Upper lobe of left lung (tissue), 6 donors: Measurements from ENCODE around the gene TNS1. TPM values are rescaled to one million over a fixed set of nuclear protein-coding genes. Genes with fewer than 3 reads are reported as not detected.

ENCODE experiments used
- ATAC-seq, 2 donors: fragments of 200-7000 bp; cut with Tn5 transposase; one replicate each; pipeline ENCODE4 v1.9.1; 2022; ENCODE audit warnings: mild to moderate bottlenecking in 2 of 2, moderate library complexity in 2 of 2; ENCODE audit not compliant: low FRiP score in 2 of 2
- DNase-seq, 2 donors: peaks; one replicate each; pipeline ENCODE4 v3.0.0-alpha.2; 2019 to 2020
- H3K27ac ChIP-seq, 4 donors: fragments of 200-600 bp; sonication (generic); one replicate each; pipeline ENCODE4 v1.5.1; 2016 to 2019
- H3K27me3 ChIP-seq, 4 donors: fragments of 200-600 bp; sonication (generic); one replicate each; pipeline ENCODE4 v1.5.1; 2017 to 2019
- H3K36me3 ChIP-seq, 4 donors: fragments of 200-600 bp; sonication (generic); one replicate each; pipeline ENCODE4 v1.5.1; 2016 to 2019
- H3K4me1 ChIP-seq, 4 donors: fragments of 200-600 bp; sonication (generic); one replicate each; pipeline ENCODE4 v1.5.1; 2018 to 2019
- H3K4me3 ChIP-seq, 4 donors: fragments of 200-600 bp; sonication (generic); one replicate each; pipeline ENCODE4 v1.5.1; 2017 to 2019; ENCODE audit warnings: mild to moderate bottlenecking in 2 of 4, moderate library complexity in 1 of 4
- H3K9me3 ChIP-seq, 4 donors: fragments of 200-600 bp; sonication (generic); one replicate each; pipeline ENCODE4 v1.5.1; 2018 to 2019
- EP300 ChIP-seq, 4 donors: sonication (generic); formaldehyde crosslinking; IDR thresholded peaks; one replicate each; pipeline ENCODE4 v1.5.1; 2017; ENCODE audit warnings: antibody characterized with exemption in 4 of 4, control low read depth in 2 of 4
- POLR2A ChIP-seq, 4 donors: fragments of 450-650 bp; IDR thresholded peaks; one replicate each; pipeline ENCODE4 v1.5.1; 2016 to 2017; ENCODE audit warnings: antibody characterized with exemption in 4 of 4, mild to moderate bottlenecking in 2 of 4
- POLR2AphosphoS5 ChIP-seq, 2 donors: sonication (generic); formaldehyde crosslinking; IDR thresholded peaks; one replicate each; pipeline ENCODE4 v1.5.1; 2017; ENCODE audit warnings: antibody characterized with exemption in 2 of 2
- WGBS, 2 donors: methylation state at CpG; one replicate each; pipeline ENCODE4 v1.1.5; 2017 to 2018; 5-methylcytosine and 5-hydroxymethylcytosine counted together
- total RNA-seq, 6 donors: library from RNA; depleted of rRNA in 4 of 6; stranded (reverse); fragments of >200 nt in 4 of 6; gene quantifications; one replicate each; pipeline versions ENCODE4 v1.1.0 to v1.2.1, GENCODE V29; 2016 to 2021
- TF ChIP-seq, protein P1 (sequence below), 6 experiments: fragments of 450-650 bp in 4 of 6; fragments of 200-600 bp in 2 of 6; sonication (generic) in 2 of 6; IDR thresholded peaks; one replicate each; pipeline ENCODE4 v1.5.1; 2016 to 2019; ENCODE audit warnings: antibody characterized with exemption in 6 of 6
- donor health status: DM: no; HTN: no; CAD: no; lungs with moderate emphysema.
- donor health status: DM: no; HTN: yes; CAD: no; lungs with severe emphysema.

Gene TNS1
- total RNA-seq, 6 donors from 2014 or later = 325 to 1,095 (median 550) TPM

DNA sequence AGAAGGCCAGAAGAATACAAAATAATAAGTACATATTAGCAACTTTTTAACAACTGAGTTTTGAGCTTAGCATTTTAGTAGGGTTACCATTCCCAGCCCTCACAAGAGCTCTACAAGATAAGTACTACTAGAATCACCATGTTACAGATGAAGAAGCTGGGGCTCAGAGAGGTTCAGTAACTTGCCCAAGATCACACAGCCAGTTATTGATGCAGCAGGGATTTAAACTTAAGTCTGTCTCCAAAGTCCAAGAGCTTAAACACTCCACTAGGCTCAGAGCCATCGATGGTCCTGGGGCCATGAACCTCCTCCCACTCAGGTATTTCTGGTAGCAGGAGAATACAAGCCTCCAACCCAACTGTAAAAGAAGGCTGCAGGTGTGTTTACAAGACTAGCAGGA lies 30.8 kb downstream of the TNS1 start:
- 72 to 73% methylated on average over 1 of the region's 1 CpG for WGBS, 2 donors
- no peak for DNase-seq
- Histone ChIP-seq H3K4me1 (peaks cover 7 to 18% (median 13%) of the 10 kb centered on the region in 4 donors), H3K9me3 (no peaks in the 10 kb centered on the region), H3K36me3 (no peaks in the 10 kb centered on the region), H3K27me3 (no peaks in the 10 kb centered on the region), H3K27ac (peak overlapping the region in 1 of 4 donors; percentile 24), H3K4me3 (no peak overlapping the region)
- TF ChIP-seq POLR2A (IDR thresholded peaks at IDR 0.05) (no peak), EP300 (IDR thresholded peaks at IDR 0.05) (no peak), POLR2AphosphoS5 (IDR thresholded peaks at IDR 0.05) (no peak)
- TF ChIP-seq, protein P1, sequence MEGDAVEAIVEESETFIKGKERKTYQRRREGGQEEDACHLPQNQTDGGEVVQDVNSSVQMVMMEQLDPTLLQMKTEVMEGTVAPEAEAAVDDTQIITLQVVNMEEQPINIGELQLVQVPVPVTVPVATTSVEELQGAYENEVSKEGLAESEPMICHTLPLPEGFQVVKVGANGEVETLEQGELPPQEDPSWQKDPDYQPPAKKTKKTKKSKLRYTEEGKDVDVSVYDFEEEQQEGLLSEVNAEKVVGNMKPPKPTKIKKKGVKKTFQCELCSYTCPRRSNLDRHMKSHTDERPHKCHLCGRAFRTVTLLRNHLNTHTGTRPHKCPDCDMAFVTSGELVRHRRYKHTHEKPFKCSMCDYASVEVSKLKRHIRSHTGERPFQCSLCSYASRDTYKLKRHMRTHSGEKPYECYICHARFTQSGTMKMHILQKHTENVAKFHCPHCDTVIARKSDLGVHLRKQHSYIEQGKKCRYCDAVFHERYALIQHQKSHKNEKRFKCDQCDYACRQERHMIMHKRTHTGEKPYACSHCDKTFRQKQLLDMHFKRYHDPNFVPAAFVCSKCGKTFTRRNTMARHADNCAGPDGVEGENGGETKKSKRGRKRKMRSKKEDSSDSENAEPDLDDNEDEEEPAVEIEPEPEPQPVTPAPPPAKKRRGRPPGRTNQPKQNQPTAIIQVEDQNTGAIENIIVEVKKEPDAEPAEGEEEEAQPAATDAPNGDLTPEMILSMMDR (IDR thresholded peaks at IDR 0.05) = no peak
- no peak for ATAC-seq

DNA sequence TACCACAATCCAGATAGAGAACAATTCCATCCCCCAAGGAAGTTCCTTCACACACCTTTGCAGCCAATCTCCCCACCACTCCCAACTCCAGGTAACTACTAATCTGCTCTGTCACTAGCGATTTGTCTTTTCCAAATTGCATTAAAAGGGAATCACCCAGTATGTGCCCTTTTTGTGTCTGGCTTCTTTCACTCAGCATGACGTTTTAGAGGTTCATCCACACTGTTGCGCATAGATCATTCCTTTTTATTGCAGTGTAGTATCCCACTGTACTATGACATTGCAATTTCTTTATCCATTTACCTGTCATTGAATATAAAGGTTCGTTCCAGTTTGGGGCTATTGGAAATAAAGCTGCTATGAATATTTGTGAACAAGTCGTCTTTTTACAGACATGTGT lies 31.6 kb downstream of the TNS1 start:
- whole genome bisulfite sequencing, 2 donors = 82 to 86% methylated on average over 5 of the region's 5 CpGs
- no peak overlapping the region for H3K27ac ChIP-seq
- TF ChIP-seq, protein P1 (IDR thresholded peaks at IDR 0.05) = no peak
- no peak for ATAC-seq
- H3K27me3 ChIP-seq = no peaks in the 10 kb centered on the region
- H3K9me3 ChIP-seq = no peaks in the 10 kb centered on the region
- no peak for DNase-seq
- H3K36me3 ChIP-seq = no peaks in the 10 kb centered on the region
- peaks cover 9 to 18% (median 13%) of the 10 kb centered on the region in 4 donors for H3K4me1 ChIP-seq
- H3K4me3 ChIP-seq = no peak overlapping the region

DNA sequence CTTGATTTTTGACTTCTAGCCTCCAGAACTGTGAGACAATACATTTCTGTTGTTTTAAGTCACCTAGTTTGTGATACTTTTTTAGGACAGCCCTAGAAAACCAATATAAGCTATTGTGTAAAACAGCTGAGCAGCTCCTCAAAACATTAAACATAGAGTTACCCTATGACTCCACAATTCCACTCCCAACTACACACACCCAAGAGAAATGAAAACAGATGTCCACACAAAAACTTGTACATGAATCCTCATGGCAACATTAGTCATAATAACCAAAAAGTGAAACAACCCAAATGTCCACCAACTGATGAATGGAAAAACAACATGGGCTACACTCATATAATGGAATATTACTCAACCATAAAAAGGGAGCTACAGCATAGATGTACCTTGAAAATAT lies 32.6 kb downstream of the TNS1 start:
- no peak overlapping the region for H3K27ac ChIP-seq
- peaks cover 18 to 25% (median 22%) of the 10 kb centered on the region in 4 donors for H3K4me1 ChIP-seq

DNA sequence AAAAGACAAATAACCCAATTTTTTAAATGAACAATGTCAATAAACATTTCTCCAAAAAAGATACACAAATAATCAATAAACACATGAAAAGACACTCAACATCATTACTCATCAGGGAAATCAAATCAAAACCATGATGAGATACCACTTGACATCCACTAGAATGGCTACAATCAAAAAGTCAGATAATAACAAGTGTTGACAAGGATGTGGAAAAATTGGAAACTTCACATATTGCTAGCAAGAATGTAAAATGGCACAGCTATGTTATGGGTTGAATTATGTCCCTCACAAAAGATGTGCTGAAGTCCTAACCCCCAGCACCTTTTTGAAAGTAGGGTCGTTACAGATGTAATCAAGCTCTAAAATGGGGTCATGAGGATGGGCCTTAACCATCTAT lies 33.2 kb downstream of the TNS1 start:
- no peak for TF ChIP-seq POLR2AphosphoS5 (IDR thresholded peaks at IDR 0.05)
- no peak for TF ChIP-seq POLR2A (IDR thresholded peaks at IDR 0.05)
- TF ChIP-seq EP300 (IDR thresholded peaks at IDR 0.05) = no peak
- TF ChIP-seq, protein P1 (IDR thresholded peaks at IDR 0.05) = no peak
- no peak overlapping the region for H3K27ac ChIP-seq
- no peak overlapping the region for H3K4me3 ChIP-seq
- H3K4me1 ChIP-seq = peaks cover 24 to 30% (median 28%) of the 10 kb centered on the region in 4 donors
- 86 to 90% methylated on average over 1 of the region's 1 CpG for WGBS, 2 donors
- no peak for DNase-seq
- no peaks in the 10 kb centered on the region for H3K27me3 ChIP-seq
- no peaks in the 10 kb centered on the region for H3K9me3 ChIP-seq
- no peak for ATAC-seq
- no peaks in the 10 kb centered on the region for H3K36me3 ChIP-seq

More for the DNA sequence above, 32.6 kb downstream of the TNS1 start:
- Histone ChIP-seq H3K9me3 (no peaks in the 10 kb centered on the region), H3K36me3 (no peaks in the 10 kb centered on the region), H3K4me3 (no peak overlapping the region), H3K27me3 (no peaks in the 10 kb centered on the region)
- TF ChIP-seq, protein P1 (IDR thresholded peaks at IDR 0.05) = no peak
- ATAC-seq = peak in 1 of 2 donors; percentile 10
- no peak for DNase-seq

DNA sequence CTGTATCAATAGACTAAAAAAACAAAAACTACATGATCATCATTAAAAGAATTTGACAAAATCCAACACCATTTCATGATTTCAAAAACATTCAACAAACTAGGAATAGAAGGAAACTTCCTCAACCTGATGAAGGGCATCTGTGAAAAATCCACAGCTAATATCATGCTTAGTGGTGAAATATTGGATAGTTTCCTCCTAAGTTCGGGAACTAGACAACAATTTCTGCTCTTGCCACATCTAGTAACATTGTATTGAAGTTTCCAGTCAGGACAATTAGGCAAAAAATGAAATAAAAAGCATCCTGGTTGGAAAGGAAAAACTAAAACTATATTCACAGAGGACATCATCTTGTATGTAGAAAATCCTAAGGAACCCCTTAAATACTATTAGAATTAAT lies 34.8 kb downstream of the TNS1 start:
- Histone ChIP-seq H3K4me1 (peaks cover 31 to 40% (median 33%) of the 10 kb centered on the region in 4 donors), H3K27ac (no peak overlapping the region), H3K27me3 (no peaks in the 10 kb centered on the region), H3K4me3 (no peak overlapping the region), H3K36me3 (no peaks in the 10 kb centered on the region), H3K9me3 (no peaks in the 10 kb centered on the region)
- DNase-seq (no peak), ATAC-seq (no peak)
- TF ChIP-seq POLR2A (IDR thresholded peaks at IDR 0.05) (no peak), POLR2AphosphoS5 (IDR thresholded peaks at IDR 0.05) (no peak), EP300 (IDR thresholded peaks at IDR 0.05) (no peak)
- TF ChIP-seq, protein P1 (IDR thresholded peaks at IDR 0.05) = no peak
- WGBS, 2 donors = 25 to 67% methylated on average over 1 of the region's 1 CpG
